Tibial nerve (tissue), 3 donors: Measurements from ENCODE around the gene TRIM65.

Source experiments
- POLR2A ChIP-seq, 2 donors: fragments of 450-650 bp; IDR thresholded peaks; one replicate each; pipeline ENCODE4 v1.6.1; 2017; ENCODE audit warnings: antibody characterized with exemption in 2 of 2, mild to moderate bottlenecking in 2 of 2, moderate library complexity in 2 of 2
- TF ChIP-seq, protein P1 (sequence below), 5 experiments: fragments of 200-600 bp in 3 of 5; fragments of 450-650 bp in 2 of 5; sonication (generic) in 3 of 5; IDR thresholded peaks; one replicate each; pipeline ENCODE4 v1.5.1; 2016 to 2019; ENCODE audit warnings: antibody characterized with exemption in 5 of 5, mild to moderate bottlenecking in 3 of 5, moderate library complexity in 2 of 5

DNA sequence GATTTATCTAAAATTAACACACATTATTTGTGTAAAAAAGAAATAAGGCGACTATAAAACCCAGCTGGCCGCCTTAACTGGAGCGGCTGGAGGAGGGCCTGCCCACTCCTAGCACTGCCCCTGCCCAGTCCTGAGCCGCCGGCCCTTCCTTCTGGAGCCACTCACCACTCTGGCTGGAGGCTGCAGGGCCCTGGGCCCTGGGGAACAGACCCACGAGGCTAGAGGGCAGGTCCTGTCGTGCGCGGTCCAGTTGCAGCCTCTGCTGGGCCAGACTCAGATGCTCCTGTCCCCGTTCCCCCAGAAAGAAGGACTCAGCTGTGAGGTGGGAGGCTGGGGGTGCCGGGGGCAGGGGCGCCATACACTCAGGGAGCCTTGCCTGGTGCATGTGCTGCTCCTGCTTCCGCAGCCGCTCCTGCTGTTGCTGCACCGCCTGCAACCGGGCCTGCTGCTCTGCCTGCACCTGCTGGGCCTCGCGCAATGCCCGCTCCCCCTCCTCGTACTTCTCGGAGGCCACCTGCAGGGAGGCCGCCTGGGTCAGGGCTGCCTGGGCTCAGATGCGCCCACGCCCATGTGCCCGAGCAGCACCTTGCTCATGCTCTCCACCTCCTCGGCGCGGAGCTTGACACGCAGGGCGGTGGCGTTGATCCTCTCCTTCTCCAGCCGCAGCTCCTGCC, 16.9 kb upstream of the TRIM65 start:
- TF ChIP-seq, protein P1, sequence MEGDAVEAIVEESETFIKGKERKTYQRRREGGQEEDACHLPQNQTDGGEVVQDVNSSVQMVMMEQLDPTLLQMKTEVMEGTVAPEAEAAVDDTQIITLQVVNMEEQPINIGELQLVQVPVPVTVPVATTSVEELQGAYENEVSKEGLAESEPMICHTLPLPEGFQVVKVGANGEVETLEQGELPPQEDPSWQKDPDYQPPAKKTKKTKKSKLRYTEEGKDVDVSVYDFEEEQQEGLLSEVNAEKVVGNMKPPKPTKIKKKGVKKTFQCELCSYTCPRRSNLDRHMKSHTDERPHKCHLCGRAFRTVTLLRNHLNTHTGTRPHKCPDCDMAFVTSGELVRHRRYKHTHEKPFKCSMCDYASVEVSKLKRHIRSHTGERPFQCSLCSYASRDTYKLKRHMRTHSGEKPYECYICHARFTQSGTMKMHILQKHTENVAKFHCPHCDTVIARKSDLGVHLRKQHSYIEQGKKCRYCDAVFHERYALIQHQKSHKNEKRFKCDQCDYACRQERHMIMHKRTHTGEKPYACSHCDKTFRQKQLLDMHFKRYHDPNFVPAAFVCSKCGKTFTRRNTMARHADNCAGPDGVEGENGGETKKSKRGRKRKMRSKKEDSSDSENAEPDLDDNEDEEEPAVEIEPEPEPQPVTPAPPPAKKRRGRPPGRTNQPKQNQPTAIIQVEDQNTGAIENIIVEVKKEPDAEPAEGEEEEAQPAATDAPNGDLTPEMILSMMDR (IDR thresholded peaks at IDR 0.05): no peak
- TF ChIP-seq POLR2A (IDR thresholded peaks at IDR 0.05): no peak
